HTERT RPE-1 (cell line): ENCODE results near the gene RGS9.

Experiments
- in situ Hi-C: fragments of 300-500 bp; cut with MboI; formaldehyde crosslinking; loops from 4 replicates; pipeline ENCODE4 v1.14.3; 2020; ENCODE audit warnings: low sequenced_read_pairs

Gene RGS9

GRCh38 chr17:65249774-65250173 lies 112.6 kb downstream of the RGS9 start:
- in situ Hi-C loops = no loop called here

GRCh38 chr17:65254166-65254565 lies 117.0 kb downstream of the RGS9 start:
- in situ Hi-C loops = no loop called here

- in situ Hi-C loops = no loop called here
Measured at GRCh38 chr17:65259281-65259680, 122.1 kb downstream of the RGS9 start.

- in situ Hi-C loops = no loop called here
Measured at GRCh38 chr17:65259696-65260485, 122.7 kb downstream of the RGS9 start.

GRCh38 chr17:65260626-65261025 lies 123.5 kb downstream of the RGS9 start:
- in situ Hi-C loops = no loop called here

- in situ Hi-C loops = no loop called here
Measured at GRCh38 chr17:65261152-65261551, 124.0 kb downstream of the RGS9 start.

- in situ Hi-C loops = no loop called here
Measured at GRCh38 chr17:65261682-65262636, 124.8 kb downstream of the RGS9 start.

GRCh38 chr17:65265276-65265675 lies 128.1 kb downstream of the RGS9 start:
- in situ Hi-C loops = no loop called here

- in situ Hi-C loops = no loop called here
Measured at GRCh38 chr17:65268832-65269231, 131.7 kb downstream of the RGS9 start.

GRCh38 chr17:65270499-65271253 lies 133.5 kb downstream of the RGS9 start:
- in situ Hi-C loops = no loop called here

- in situ Hi-C loops = no loop called here
Measured at GRCh38 chr17:65271296-65271695, 134.1 kb downstream of the RGS9 start.
